DMS79 treated with DMSO at 0.1 percent for 48 hours (cell line): ENCODE measurements around the gene RASSF7.

ENCODE experiments used
- DNase-seq: peaks from one replicate; lab custom pipeline; 2025; lab: John Stamatoyannopoulos, UW

The RASSF7 gene

DNA sequence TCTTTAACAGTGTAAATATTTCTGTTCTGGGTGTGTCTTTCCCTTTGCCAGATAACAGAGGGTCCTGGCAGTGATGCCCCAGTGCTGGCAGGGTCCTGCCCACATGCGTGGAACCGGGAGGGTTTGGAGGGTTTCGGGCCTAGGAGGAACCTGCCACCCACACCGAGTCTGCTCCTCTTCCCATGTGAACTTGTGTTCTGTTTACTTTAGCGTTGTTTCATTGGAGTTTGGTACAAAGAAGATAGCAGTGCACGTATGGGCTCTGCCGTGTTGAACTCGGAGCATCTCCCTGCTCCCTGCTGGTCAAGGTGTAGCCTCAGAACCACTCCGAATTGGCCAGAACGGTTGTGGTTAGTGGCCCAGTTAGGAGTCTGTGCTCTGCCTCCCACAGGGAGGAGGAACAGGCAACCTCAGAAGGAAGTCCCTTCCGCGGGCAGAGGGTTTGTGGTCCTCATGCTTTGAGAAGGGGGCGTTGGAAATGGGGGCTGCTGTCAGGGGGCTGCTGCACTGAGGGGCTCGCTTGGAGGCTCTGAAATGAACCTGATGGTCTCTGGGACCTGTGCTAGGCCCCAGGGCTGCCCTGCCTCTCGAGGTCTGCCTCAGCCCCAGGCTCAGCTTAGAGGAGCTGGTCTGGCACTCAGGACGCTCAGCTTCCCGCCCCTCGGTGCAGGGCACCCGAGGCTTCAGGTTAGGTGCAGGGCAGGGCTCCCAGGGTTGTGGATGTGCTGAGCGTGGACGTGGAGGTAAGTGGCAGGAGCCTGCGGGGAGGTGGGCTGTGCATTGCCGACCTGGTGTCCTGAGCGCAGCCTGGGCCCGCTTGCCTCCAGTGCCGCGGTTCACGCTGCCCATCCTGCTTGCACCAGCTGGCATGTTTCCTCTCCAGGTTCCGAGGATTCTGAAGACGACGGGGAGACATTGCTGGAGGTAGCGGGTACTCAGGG is 25.9 kb downstream of the RASSF7 start:
- no peak for DNase-seq

DNA sequence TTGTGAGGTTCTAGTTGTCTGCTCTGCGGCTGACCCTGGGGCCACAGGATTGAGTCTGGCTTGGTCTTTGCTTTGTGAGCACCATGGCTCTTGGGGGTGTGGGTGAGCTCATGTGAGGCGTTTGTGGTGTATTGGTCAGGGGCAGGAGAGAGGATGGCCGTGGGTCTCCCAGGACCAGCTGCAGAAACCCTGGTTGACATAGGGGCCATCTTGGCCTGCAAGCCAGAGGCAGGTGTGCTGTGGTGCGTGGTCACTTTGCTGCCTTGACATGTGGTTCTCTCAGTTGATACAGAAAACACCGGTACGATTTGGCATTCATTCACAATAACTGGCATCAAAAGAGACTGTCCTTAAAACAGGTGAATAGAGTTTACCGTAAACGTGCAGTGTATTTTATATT is 26.8 kb downstream of the RASSF7 start:
- DNase-seq = no peak

- no peak for DNase-seq
These were observed 27.2 kb downstream of the RASSF7 start for GRCh38 chr11:587978-588380.

- DNase-seq = no peak
These were observed 29.0 kb downstream of the RASSF7 start for GRCh38 chr11:589798-590197.

GRCh38 chr11:590997-591396 is 30.2 kb downstream of the RASSF7 start:
- no peak for DNase-seq

DNA sequence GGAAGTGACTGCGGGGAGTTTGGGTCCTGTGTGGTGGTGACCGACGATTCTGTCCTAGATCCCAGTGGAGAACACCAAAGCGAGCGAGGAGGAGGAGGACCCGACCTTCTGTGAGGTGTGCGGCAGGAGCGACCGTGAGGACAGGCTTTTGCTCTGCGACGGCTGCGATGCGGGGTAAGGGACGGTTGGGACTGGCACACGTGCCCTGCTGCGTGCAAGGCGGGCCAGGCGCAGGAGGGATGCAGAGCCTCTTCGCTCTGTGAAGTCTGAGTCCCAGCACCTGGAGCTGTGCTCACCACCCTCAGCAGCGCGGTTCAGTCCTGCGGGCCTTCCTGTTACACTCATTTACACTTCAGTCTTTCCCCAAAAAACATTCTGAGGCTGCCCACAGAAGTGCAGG is 31.7 kb downstream of the RASSF7 start:
- DNase-seq = no peak

DNA sequence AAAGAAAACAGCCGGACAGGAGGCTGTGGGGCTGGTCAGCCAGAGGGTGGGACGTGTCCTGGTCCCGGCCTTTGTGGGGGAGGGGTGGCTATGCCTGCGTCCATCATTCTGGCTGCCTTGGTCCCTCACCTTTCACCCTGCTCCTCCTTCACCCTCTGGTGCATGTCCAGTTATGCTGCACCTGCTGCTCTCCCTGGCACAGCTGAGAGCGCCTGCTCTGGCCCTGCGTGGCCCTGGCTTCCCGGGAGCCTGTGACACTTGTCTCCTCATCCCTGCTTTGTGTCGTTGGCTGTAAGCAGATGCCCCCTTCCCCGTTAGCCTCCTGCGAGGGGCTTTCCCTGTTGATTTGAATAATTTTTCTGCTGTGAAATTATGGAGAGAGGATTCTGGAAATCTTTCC is 32.1 kb downstream of the RASSF7 start:
- no peak for DNase-seq

GRCh38 chr11:593347-593746 is 32.6 kb downstream of the RASSF7 start:
- no peak for DNase-seq

- no peak for DNase-seq
These were observed 34.6 kb downstream of the RASSF7 start for GRCh38 chr11:595400-595799.

GRCh38 chr11:596374-596773 is 35.6 kb downstream of the RASSF7 start:
- no peak for DNase-seq

DNA sequence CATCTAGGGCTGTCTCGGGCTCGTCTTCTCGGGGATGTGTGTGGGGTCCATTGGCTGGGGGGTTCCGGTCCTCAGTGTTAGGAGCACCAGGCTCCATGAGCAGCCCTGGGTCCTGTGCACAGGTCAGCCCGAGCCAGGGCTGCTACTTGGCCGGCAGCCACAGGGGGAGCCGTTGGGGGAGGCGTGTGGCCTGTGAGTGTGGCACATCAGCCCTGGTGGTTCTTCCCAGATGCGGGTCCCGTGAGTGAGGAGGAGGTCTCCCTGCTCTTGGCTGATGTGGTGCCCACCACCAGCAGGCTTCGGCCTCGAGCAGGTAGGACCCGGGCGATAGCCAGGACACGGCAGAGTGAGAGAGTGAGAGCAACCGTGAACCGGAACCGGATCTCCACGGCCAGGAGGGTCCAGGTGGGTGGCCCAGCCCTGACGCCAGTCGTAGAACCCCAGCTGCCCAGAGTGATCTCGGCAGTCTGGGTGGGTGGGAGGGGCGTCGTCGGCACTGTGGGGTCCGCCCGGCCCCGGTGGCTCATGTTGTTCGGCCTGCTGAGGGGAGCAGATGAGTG is 36.5 kb downstream of the RASSF7 start:
- DNase-seq = no peak

- DNase-seq = no peak
These were observed 37.4 kb downstream of the RASSF7 start for GRCh38 chr11:598005-598680.

GRCh38 chr11:601573-602245 is 40.9 kb downstream of the RASSF7 start:
- DNase-seq = no peak

- DNase-seq = no peak
These were observed 42.4 kb downstream of the RASSF7 start for GRCh38 chr11:603154-603553.

GRCh38 chr11:605286-606129 is 44.7 kb downstream of the RASSF7 start:
- DNase-seq = no peak

DNA sequence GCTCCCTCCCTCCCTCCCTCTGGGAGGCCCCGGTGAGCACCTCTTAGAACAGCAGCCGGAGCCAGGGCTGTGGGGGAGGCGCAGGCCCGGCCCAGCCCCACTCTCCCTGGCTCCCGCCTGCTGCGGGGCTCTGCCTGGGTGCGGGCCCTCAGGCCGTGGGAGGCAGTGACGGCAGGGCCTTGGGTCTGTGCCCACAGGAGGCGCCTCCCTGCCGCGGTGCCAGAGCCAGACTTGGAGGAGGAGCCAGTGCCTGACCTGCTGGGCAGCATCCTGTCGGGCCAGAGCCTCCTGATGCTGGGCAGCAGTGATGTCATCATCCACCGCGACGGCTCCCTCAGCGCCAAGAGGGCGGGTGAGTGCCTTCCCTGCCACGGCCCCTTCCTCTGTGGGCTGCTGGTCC is 45.5 kb downstream of the RASSF7 start:
- no peak for DNase-seq

DNA sequence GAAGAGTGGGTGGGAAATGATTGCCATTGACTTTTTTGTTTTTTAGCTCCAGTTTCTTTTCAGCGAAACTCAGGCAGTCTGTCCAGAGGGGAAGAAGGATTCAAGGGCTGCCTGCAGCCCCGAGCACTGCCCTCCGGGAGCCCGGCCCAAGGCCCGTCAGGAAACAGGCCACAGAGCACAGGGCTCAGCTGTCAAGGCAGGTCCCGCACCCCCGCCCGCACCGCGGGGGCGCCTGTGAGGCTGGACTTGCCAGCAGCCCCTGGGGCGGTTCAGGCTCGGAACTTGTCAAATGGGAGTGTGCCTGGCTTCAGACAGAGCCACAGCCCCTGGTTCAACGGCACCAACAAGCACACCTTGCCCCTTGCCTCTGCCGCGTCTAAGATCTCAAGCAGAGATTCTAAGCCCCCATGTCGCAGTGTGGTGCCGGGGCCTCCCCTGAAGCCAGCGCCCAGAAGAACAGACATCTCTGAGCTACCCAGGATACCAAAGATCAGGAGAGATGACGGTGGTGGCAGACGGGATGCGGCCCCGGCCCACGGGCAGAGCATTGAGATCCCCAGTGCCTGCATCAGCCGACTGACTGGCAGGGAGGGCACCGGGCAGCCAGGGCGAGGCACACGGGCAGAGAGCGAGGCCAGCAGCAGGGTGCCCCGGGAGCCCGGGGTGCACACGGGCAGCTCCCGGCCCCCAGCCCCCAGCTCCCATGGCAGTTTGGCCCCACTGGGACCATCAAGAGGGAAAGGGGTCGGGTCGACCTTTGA is 46.4 kb downstream of the RASSF7 start:
- DNase-seq = no peak

- no peak for DNase-seq
These were observed 47.3 kb downstream of the RASSF7 start for GRCh38 chr11:607971-608659.

GRCh38 chr11:608791-609251 is 48.1 kb downstream of the RASSF7 start:
- DNase-seq = no peak

DNA sequence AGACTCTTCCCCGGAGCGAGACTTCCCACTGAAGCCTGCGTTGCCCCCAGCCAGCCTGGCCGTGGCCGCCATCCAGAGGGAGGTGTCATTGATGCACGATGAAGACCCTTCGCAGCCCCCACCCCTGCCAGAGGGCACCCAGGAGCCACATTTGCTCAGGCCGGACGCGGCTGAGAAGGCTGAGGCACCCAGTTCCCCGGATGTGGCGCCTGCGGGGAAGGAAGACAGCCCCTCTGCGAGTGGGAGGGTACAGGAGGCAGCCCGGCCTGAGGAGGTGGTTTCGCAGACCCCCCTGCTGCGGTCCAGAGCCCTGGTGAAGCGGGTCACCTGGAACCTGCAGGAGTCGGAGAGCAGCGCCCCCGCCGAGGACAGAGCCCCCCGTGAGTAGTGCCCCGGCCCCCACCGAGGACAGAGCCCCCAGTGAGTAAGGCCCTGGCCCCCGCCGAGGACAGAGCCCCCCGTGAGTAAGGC is 48.6 kb downstream of the RASSF7 start:
- DNase-seq = no peak
